Measurements from ENCODE around the gene MSLN. TPM values are rescaled to one million over a fixed set of nuclear protein-coding genes. Genes with fewer than 3 reads are reported as not detected.
"Not testable (repeated sequence)": the region's sequence is repeated elsewhere in the genome, so short reads cannot be mapped to it uniquely, and the experiment has no call there.

Gene MSLN
- 5.3 TPM for total RNA-seq

DNA sequence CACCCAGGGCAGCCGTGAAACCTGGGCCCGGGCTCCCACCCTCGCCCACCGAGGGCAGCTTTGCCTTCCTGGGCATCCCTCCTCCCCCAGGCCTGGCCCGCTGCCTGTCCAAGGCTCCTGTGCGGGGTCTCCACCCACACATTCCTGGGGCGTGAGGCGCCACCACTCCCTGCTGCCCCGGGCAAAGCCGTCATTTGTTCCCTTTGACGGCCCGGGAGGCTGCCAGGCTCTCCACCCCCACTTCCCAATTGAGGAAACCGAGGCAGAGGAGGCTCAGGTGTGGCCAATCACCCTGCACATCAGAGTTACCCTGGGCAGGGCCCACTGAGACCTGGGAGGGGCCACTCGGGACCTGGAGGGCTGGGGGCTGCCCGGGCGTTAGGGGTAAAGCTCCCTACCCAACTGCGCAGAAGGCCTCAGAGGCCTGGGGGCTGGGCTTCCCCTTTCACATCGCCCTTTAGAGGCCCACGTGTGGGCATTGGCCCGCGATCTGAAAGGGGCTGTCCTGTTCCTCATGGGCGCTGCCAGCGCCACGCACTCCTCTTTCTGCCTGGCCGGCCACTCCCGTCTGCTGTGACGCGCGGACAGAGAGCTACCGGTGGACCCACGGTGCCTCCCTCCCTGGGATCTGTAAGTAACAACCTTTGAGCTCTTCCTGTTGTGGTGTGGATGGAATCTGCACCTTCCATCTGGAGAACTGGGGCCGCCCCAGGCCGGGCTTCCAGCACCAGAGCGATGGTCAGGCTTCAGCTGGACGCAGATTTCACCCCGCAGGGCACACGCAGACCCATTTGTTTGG is at the start of gene MSLN:
Gene MSLN (plus strand): TSS at position 190 of the 799 bp plus-strand sequence. CDS start 1,947 bp downstream, outside the sequence.
- no peak for DNase-seq

DNA sequence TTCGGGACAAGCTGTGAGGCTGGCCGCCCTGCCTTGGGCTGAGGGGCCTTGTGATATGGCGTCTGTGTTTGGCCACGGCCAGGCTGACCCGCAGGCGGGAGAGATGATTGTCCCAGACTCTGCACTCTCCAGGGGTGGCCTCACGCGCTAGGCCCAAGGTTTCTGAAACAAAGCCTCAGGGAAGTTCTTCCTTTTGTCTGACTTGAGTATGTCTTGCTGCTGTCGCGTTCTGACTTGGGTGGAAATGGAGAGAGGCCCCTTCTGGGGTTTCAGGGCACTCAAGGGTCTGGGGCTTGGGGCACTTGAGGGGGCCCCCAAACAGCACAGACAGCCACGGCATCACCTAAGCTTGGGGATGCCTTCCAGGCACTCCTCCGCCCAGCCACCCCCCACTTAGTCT is 49.5 kb upstream of the MSLN start:
- no peak for DNase-seq

DNA sequence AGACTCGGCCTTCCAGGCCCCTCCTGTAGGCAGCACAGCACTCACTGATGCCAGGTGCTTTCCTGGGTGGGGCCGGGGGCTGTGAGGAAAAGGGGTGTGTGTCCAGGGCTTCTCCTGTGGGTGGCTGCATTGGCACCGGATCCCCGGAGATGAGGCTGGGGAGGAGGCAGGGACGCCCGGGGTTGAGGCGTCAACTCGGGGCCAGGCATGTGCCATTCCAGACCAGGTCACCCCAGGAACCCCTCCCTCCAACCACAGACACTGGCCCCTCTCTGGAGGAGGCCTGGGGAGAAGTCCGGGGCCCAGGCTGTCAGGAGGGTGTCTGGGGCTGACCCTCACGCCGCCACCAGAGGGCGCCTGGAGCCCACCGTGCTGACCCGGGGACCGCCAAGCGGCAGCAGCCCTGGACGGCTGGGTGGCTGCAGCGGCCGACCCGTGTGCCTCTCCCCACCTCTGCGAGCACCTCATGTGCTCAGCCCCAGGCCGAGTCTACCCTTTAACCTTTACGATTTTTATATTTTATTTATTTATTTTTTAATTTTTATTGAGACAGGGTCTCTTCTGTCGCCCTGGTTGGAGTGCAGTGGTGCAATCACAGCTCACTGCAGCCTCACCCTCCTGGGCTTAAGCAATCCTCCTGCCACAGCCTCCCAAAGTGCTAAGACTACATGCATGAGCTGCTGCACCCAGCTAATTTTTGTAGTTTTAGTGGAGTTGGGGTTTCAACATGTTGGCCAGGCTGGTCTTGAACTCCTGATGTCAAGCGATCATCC is 48.8 kb upstream of the MSLN start:
- peak; percentile 81 for DNase-seq

DNA sequence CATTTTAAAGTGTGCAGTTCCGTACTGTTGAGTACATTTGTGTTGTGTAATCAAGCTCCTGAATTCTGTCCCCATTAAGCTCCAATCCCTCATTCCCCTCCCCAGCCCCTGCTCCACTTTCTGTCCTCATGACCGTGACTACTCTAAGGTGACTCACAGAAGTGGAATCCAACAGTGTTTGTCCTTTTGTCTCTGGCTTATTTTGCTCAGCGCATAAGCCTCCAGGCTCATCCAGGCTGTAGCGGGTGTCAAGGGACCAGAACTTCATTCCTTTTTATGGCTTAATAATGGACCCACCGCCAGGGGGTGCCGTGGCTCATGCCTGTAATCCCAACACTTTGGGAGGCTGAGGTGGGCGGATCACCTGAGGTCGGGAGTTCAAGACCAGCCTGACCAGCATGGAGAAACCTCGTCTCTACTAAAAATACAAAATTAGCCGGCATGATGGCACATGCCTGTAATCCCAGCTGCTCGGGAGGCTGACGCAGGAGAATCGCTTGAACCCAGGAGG is 47.7 kb upstream of the MSLN start:
- DNase-seq = not testable (repeated sequence)

DNA sequence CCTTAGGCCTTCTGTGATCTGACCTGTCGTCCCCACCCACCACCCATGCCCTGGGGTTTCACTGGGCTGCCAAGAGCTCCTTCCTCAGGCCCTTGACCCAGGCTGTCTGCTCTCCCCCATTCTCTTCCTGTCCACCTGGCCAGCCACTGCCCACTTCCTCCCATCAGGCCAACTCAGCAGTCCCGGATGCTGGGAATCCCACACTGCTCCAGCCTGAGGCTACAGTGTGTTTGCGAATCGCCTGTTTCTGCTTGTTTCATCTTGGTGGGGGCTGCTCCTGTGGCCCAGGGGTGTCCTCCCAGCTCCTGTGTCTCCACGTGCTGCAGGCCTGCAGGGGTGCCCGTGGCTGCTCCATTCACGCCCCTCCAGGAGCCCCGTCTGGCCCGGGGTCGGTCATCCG is 46.5 kb upstream of the MSLN start:
- DNase-seq = no peak

DNA sequence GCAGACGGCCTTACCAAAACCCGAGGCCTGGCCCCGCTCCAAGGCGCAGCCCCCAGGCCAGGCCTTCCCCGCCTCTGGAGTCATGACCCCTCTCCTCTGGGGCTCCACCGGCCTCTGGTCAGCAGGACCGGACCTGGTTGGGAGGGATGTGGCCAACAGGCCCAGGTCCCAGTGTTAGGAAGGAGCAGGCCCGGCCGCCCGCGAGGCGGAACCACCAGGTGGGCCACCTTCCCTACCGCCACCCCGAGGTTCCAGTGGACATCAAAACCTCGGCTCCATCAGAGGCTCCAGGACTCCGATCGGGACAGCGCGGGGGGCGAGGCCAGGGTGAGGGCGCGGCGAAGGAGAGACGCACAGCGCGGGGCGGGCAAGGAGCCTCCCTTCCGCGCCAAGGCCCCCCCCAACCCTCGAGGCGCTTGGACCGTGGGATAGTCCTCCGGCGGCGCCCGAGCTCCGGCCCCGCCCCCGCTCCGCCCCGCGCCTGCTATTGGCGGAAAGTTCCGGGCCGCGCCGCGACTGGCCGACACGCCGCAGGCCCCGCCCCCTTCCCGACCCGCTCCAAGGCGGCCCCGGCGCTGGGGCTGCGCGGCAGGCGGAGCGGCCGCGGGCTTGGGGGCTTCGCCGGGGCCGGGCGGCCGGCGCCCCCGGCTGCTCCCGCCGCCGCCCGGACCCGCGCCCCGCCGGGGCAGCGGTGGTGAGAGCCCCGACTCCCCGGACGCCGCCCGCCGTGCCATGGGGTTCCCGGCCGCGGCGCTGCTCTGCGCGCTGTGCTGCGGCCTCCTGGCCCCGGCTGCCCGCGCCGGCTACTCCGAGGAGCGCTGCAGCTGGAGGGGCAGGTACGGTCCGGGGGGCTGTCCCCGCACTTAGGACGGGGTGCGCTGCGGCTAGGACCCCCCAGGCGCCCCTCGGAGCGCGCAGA is 45.7 kb upstream of the MSLN start, which contains the start of gene METRN:
Gene METRN (plus strand): TSS at position 561 of the 919 bp plus-strand sequence. CDS start 172 bp downstream, at position 733.
- peak; percentile 94 for DNase-seq

DNA sequence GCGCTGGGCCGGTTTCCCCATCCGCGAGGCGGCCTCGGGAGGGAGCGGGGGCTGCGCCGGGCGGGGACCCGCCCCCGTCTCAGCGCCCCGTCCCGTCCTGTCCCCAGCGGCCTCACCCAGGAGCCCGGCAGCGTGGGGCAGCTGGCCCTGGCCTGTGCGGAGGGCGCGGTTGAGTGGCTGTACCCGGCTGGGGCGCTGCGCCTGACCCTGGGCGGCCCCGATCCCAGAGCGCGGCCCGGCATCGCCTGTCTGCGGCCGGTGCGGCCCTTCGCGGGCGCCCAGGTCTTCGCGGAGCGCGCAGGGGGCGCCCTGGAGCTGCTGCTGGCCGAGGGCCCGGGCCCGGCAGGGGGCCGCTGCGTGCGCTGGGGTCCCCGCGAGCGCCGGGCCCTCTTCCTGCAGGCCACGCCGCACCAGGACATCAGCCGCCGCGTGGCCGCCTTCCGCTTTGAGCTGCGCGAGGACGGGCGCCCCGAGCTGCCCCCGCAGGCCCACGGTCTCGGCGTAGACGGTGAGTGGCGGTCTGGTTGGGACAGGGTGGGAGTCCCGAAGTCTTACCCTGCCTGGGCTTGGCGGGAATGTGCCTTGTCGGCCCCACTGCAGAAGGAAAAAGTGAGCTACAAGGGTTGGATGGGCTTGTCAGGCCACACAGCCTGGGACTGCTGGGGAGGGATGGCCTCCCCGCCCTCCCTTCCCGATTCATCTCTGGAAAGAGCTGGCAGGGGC is 44.9 kb upstream of the MSLN start:
- DNase-seq = no peak

DNA sequence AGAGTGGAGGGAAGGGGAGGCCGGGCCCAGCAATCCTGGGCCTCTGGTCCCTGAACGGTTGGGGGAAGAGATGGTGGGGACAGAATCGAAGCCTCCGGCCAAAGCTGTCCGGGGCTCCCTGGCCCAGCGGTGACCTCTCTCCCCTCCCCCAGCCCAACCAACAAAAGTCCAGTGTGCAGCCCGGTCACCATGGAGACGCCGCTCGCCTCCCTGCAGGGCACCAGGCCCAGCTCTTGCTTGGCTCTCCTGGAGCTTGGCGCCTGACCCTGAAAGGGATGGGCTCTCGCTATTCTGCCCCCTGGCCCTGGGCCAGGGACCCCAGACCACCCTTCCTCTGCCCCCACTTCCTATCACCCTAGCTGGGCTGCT is 44.4 kb upstream of the MSLN start:
- DNase-seq = peak; percentile 48

DNA sequence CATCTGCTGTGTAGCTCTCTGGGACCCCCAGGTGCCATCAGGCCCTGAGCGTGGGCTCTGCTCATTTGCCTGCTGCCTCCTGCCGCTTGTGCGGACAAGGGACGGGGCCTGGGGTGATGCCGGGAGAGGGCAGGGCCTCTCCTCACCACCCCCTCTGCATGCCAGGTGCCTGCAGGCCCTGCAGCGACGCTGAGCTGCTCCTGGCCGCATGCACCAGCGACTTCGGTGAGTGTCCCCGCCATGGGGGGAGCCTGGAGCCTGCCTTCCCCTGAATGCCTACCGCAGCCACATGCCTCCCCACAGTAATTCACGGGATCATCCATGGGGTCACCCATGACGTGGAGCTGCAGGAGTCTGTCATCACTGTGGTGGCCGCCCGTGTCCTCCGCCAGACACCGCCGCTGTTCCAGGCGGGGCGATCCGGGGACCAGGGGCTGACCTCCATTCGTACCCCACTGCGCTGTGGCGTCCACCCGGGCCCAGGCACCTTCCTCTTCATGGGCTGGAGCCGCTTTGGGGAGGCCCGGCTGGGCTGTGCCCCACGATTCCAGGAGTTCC is 43.7 kb upstream of the MSLN start:
- DNase-seq = no peak

DNA sequence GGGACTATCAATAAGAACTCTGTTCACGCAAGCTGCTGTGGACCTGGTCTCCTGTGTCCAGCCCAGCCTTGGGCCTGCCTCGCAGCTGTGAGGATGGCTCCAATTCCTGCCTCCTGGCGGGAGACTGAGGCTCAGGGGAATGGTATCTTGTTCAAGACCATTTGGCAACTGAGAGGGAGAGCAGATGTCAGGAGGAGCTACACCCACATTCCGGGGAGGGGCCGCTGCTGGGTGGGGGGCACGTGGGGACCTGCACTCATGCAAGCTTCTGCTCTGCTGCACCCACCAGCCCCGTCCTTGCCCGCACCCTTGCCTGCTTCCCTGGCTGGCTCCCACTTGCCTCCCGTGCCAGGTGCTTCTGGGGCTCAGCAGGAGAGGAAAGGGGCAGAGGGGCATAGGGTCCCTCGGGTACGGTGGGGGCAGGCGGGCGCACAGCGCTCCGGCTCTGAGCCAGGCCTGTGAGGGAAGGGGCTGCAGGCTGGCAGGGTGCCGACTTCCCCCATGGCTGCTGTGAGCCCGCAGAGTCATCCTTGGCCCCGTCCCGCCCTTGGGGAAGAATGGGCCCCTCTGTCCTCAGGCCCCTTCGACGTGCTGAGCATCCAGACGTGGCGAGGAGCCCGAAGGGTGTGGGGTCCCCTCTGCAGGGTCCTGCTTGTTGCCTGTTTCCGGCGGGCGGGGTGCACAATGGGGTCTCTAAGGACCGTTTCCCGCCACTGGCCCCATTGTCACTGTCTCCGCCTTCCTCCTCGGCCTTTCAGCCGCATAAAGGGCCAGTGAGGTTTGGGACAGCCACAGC is 42.9 kb upstream of the MSLN start:
- no peak for DNase-seq

DNA sequence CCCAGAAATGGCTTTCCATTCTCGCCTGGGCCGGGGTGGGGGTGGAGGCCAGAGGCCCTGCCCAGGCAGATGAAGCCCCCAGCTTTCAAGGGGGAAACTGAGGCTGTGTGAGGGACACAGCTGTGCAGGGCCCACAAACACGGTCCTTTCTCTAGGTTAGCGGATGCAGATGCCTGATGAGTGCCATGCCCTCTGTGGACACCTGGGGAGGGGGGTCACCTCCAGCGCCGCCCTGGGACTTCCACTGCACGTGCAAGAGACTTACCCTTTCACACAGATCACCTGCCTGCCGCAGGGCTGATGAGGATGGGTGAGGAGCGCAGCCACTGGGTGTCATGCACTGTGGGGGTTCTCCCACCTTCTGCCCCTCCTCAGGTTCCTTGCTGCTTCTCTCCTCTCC is 42.1 kb upstream of the MSLN start:
- no peak for DNase-seq

DNA sequence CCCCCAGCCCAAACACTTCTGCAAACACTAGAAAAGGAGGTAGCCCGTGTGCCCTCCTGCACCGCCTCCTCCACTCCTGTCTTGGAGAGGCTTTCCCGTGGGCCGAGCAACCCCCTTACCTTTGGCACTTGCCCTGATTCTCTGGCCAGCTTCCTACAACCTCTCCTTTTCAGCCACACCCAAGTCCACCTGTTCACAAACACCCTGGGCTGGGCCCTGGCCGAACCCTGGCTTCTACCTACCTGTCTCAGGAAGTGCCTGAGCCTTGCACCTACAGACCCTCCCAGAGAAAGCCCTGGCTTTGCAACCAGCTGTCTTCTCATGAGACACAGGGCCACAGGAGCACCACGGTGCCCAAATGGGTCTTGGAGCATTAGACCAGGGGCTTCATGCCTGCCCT is 41.6 kb upstream of the MSLN start:
- DNase-seq = no peak

DNA sequence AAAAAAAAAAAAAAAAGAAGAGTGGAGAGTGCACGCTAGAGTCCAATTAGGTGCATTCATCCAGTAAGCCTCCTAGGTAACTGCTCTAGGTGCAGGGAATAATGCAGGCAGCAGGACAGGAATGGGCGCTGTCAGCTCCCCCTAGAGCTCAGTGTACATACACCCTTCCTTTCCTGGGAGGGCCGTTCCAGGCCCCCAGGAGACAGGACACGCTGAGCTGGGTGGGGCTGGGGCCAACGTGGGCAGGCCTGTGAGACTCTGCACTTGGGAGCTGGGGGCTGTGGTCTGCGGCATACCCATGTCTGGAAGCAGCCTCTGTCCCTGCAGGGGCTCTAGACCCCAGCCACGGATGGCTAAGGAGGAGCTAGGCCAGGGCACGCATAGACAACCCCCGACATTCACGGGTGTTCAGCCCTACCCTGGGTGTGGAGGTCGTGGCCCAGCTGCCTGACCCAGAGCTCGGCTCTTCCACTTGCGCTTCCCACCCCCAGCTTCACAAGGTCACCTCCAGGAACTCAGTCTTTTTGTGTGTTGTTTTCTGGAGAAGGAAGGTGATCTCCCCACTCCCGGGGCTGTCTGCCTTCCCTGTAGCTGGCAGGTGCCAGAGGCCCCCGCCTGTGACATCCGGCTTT is 40.6 kb upstream of the MSLN start:
- DNase-seq = no peak

DNA sequence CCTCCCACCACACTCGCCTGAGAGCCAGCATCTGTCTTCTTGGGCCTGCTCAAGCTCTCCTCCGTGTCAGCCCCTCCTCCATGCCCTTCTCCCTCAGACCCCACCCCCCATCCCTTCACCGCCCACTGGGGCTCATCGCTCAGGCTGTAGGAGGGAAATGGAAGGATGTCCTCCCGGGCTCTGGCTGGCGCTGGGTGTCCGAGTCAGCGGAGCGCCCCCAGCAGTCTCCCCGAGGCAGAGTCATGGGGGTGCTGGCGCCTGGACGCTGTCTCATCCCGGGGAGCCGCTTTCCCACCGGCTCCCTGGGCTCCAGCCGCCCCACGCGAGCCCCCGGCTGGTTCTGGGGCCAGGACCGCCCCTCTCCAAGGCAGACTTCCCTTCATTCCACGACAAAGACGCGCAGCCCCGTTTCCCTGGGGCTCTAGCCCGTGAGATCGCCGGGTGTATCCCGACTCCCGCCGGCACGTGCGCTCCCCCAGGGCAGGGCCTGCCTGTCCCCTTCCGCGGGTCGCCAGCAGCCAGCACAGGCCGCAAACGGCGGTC is 40.0 kb upstream of the MSLN start:
- DNase-seq = peak; percentile 89

DNA sequence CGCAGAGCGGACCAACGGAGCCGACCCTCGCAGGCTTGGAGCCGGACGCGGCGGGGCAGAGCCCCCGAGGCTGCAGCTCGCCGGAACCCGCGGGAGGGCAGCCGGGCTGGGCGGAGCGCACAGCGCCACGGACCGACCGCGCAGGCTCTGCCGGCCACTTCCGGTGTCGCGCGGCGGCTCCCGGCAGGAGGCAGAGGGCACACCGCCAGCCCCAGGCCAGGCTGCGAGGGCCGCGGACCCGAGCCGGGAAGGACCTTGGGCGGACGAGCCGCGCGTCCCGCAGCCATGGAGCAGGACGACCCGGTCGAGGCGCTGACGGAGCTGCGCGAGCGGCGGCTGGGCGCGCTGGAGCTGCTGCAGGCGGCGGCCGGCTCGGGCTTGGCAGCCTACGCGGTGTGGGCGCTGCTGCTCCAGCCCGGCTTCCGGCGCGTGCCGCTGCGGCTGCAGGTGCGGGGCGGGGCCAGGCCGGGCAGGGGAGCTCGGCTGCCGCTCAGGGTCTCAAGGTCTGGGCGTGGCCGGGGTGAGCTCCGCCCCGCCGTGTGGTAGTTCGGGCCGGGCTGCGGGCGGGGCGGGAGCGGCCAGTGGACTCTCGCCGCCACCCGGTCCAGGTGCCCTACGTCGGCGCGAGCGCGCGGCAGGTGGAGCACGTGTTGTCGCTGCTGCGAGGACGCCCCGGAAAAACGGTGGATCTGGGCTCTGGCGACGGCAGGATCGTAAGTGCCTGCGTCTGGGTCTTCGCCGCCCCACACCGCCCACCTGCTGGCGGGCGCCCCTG is 39.4 kb upstream of the MSLN start, which contains the start of gene ANTKMT:
Gene ANTKMT (plus strand): TSS at position 157 of the 775 bp plus-strand sequence. CDS start 129 bp downstream, at position 286.
- peak; percentile 84 for DNase-seq

DNA sequence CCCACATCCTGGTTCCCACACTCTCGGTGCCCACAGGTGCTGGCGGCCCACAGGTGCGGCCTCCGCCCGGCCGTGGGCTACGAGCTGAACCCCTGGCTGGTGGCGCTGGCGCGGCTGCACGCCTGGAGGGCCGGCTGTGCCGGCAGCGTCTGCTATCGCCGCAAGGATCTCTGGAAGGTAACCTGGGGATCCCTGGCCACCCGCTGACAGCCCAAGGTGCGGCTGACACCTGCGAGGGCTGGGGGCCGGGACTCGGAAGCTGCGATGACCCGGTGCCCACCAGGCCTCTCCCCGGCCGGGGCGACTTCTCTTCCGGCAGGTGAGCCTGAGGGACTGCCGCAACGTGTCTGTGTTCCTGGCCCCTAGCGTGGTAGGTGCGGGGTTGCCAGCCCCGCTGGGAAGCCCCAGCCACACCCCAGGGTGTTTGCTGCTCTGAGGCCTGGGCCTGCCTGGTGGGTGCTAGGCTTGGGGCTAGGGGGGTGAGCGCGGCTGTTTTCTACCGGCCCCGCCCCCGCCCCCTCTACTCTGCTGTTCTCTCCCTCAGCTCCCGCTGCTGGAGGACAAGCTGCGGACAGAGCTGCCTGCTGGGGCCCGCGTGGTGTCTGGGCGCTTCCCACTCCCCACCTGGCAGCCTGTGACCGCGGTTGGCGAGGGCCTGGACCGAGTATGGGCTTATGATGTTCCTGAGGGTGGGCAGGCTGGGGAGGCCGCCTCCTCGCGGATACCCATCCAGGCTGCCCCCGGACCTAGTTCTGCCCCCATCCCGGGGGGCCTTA is 38.6 kb upstream of the MSLN start:
- DNase-seq = no peak

DNA sequence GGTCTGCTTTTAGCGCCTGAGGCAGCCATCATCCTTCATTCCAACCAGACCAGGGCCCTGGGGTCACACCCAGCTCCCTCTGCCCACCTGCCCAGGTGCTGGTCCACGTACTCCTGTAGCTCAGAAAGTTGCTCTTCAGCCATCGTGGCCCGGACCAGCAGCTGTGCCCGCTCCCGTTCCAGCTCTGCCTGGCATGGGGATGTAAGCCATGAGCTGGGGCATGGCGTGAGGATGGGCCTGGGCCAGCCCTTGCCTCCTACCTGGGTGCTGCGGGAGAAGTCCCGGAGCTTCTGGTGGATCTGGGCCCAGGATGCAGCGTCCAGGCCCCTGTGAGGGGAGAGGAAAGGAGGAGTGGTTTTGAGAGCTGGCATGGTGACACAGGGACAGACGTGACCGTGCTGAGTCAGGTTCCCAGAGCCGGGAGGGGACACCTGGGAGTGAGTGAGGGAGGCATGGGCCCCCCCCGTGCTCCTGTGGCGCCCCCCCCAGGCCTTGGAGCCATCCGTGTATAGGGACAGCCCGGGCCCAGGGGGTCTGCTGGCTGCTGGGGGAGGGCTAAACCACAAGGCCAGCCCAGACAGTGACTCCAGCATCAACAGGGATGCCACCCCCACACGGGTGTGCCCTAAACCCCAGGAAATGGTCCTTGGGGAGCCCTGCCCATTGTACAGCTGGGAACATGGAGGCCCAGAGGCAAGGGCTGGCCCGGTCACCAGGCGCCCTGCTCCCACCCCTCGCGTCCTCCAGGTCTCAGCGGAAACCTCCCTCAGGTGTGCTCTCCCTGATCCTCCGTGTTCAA is 37.5 kb upstream of the MSLN start:
- no peak for DNase-seq

Measured in tongue (tissue), 2 donors.